ENCODE measurements around the gene ANTXR1. TPM values are rescaled to one million over a fixed set of nuclear protein-coding genes. Genes with fewer than 3 reads are reported as not detected.

ANTXR1 gene
- total RNA-seq, 1 experiment from 2014 or later, result 67.4 TPM

- DNase-seq, result no peak
- Histone ChIP-seq H3K27me3 (no peaks in the 10 kb centered on the region), H3K27ac (no peak overlapping the region), H3K4me3 (no peak overlapping the region), H3K36me3 (peaks cover 34% of the 10 kb centered on the region), H3K9me3 (replicated peaks) (no peaks in the 10 kb centered on the region), H3K4me1 (peaks cover 47% of the 10 kb centered on the region)
These were observed 167.2 kb downstream of the ANTXR1 start for GRCh38 chr2:69180227-69180626.

DNA sequence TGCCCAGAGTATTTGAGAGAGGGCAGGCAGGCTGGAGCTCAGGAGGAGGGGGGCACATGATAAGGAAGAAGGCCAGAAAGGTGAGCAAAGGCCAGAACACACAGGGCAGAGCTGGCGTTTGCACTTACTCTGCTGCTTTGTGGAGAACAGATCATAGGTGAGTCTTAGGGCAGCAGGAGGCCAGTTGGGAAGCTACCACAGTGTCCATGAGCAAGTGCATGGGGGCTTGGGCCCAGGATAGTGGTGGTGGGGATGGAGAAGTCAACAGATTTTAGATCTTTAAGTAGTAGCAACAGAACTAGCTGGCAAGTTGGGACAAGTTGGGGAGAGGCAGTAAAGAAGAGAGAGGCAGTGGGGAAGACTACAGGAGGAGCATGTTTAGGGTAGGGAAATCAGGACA, 168.0 kb downstream of the ANTXR1 start:
- H3K4me1 ChIP-seq, result peaks cover 39% of the 10 kb centered on the region
- no peaks in the 10 kb centered on the region for H3K9me3 ChIP-seq (replicated peaks)
- peaks cover 39% of the 10 kb centered on the region for H3K36me3 ChIP-seq
- H3K27ac ChIP-seq, result no peak overlapping the region
- H3K4me3 ChIP-seq, result no peak overlapping the region
- DNase-seq, result no peak
- H3K27me3 ChIP-seq, result no peaks in the 10 kb centered on the region

DNA sequence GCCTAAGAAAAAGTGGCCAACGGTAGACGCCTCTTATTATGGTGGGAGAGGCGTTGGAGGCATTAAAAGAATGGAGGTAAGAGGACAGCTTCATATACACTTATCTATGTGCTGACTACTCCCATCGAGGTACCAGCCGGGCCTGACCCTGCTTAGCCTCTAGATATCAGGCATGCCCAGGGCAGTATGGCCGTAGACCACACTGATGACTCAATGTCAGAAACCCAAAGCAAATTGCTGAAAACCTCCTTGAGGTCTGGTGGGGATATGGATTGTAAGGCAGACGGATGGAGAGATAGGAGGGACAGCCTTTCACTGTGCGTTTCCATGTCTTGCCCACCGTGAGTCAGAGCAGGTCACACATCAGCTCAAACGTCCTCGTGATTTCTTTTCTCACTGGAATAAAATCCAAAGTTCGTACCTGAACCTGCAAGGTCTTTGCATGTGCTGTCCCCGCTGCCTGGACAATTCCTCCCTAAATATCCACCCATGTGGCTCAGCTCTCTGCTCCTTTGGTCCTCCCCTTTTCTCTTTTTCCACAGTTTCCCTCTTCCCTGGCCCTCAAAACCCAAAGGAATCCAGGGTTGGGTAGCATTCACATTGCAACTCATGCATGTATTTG, 168.9 kb downstream of the ANTXR1 start:
- H3K4me1 ChIP-seq, result peaks cover 30% of the 10 kb centered on the region
- peaks cover 48% of the 10 kb centered on the region for H3K36me3 ChIP-seq
- H3K4me3 ChIP-seq, result no peak overlapping the region
- no peak overlapping the region for H3K27ac ChIP-seq
- H3K27me3 ChIP-seq, result no peaks in the 10 kb centered on the region
- H3K9me3 ChIP-seq (replicated peaks), result no peaks in the 10 kb centered on the region
- DNase-seq, result no peak

DNA sequence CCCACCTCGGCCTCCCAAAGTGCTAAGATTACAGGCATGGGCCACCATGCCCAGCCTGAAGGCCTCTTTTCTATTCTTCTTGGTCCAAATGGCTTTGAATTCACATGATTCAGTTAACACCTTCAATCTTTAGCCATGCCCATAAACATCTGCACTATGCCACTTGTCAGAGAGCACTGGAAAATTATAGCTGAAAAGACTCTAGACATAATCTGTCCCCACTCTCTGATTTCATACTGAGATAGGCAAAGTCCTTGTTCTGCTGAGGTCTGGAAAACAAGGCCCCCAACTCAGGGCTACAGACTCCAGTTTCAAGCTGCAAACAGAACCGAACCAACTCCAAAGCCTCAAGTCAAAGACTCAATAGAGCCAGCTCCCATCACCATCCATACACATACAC, 170.7 kb downstream of the ANTXR1 start:
- Histone ChIP-seq H3K4me1 (peaks cover 27% of the 10 kb centered on the region), H3K27ac (peak overlapping the region; percentile 52), H3K9me3 (replicated peaks) (no peaks in the 10 kb centered on the region), H3K36me3 (peaks cover 50% of the 10 kb centered on the region), H3K27me3 (no peaks in the 10 kb centered on the region), H3K4me3 (no peak overlapping the region)
- DNase-seq, result no peak

- H3K27ac ChIP-seq, result peak overlapping the region; percentile 52
- H3K36me3 ChIP-seq, result peaks cover 50% of the 10 kb centered on the region
These were observed 171.2 kb downstream of the ANTXR1 start for GRCh38 chr2:69184224-69184623.

DNA sequence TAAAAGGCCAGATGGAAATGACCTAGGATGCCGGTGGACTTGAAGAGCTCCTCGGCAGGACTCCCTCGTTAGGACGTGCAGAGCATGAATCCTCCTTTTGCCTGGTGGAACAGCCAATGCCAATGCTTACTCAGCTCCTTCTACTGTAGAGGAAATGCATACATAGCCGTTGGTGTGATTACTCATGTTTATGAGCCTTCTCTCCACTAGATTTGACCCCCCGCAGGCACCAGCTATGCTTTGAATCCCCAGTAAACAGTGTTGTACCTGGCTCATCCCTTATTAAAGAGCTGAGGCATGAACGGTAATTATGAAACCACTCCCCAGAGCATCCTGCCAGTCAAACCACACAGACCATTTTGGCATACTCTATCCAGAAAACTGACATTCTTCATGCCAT, 172.8 kb downstream of the ANTXR1 start:
- Histone ChIP-seq H3K4me3 (no peak overlapping the region), H3K36me3 (peaks cover 50% of the 10 kb centered on the region), H3K4me1 (peaks cover 45% of the 10 kb centered on the region), H3K9me3 (replicated peaks) (no peaks in the 10 kb centered on the region), H3K27me3 (no peaks in the 10 kb centered on the region), H3K27ac (no peak overlapping the region)
- DNase-seq, result no peak

More at GRCh38 chr2:69184224-69184623, 171.2 kb downstream of the ANTXR1 start:
- peak; percentile 55 to 64 for DNase-seq
- no peak overlapping the region for H3K4me3 ChIP-seq
- H3K27me3 ChIP-seq, result no peaks in the 10 kb centered on the region
- H3K4me1 ChIP-seq, result peaks cover 29% of the 10 kb centered on the region
- no peaks in the 10 kb centered on the region for H3K9me3 ChIP-seq (replicated peaks)

DNA sequence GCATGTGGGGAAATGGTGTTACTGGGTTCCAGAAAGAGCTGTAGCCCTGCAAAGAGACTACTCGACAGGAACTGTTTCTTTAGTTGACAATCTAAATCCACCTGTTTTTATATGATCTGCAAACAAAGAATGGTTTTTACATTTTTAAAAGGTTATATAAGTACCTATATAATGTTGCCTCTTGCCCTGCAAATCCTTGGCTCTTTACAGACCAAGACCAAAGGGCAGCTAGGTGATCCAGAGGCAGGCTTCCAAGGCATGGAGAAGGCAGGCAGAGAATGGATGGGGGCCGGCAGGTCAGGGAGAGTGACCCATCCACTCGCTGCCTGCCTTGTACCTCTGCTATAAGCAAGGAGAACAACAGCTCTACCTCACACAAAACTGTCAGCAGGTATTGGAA, 173.6 kb downstream of the ANTXR1 start:
- H3K27ac ChIP-seq, result no peak overlapping the region
- peaks cover 57% of the 10 kb centered on the region for H3K36me3 ChIP-seq
- H3K4me3 ChIP-seq, result no peak overlapping the region
- DNase-seq, result no peak
- peaks cover 53% of the 10 kb centered on the region for H3K4me1 ChIP-seq
- H3K27me3 ChIP-seq, result no peaks in the 10 kb centered on the region
- H3K9me3 ChIP-seq (replicated peaks), result no peaks in the 10 kb centered on the region

GRCh38 chr2:69188182-69188900, 175.4 kb downstream of the ANTXR1 start:
- Histone ChIP-seq H3K27me3 (no peaks in the 10 kb centered on the region), H3K36me3 (peaks cover 61% of the 10 kb centered on the region), H3K4me1 (peaks cover 63% of the 10 kb centered on the region), H3K9me3 (replicated peaks) (no peaks in the 10 kb centered on the region), H3K4me3 (no peak overlapping the region), H3K27ac (no peak overlapping the region)
- DNase-seq, result peak in 1 of 2 experiments; percentile 66

- Histone ChIP-seq H3K4me1 (peaks cover 54% of the 10 kb centered on the region), H3K27me3 (no peaks in the 10 kb centered on the region), H3K9me3 (replicated peaks) (no peaks in the 10 kb centered on the region), H3K4me3 (no peak overlapping the region), H3K27ac (peak overlapping the region; percentile 52), H3K36me3 (peaks cover 65% of the 10 kb centered on the region)
- DNase-seq, result peak; percentile 76 to 86
These were observed 177.9 kb downstream of the ANTXR1 start for GRCh38 chr2:69190743-69191404.

- peak in 1 of 2 experiments; percentile 52 for DNase-seq
- H3K4me3 ChIP-seq, result no peak overlapping the region
These were observed 178.7 kb downstream of the ANTXR1 start for GRCh38 chr2:69191634-69192033.

DNA sequence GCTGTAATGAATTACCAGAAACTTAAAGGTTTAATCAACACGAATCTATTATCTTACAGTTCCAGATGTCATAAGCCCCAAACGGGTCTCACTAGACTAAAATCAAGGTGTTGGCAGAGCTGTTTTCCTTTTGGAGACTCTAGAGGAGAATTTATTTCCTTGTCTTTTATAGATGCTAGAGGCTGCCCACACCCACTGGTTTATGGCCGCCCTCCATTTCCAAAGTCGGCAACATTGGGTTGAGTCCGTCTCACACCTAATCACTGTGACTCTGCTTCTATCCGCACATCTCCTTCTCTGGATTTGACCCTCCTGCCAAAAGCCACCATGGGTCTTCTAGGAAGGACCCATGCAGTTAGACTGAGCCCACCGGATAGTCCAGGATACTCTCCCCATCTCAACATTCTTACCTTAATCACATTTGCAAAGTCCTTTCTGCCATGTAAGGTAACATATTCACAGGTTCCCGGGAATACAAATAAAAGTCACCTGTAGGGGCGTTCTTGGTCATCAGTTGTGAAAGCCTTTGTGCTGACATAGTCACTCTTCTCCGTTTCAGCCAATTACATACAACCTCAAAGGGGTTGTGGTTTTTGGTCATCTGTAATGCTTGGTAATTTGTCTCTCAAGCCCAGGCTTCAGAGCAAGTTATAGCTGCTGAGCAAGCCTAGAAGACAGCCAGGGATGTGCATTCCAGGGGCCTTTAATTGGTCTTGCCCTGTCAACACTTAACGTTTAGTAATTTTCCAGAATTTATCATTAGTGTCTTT, 179.4 kb downstream of the ANTXR1 start:
- H3K4me1 ChIP-seq, result peaks cover 57% of the 10 kb centered on the region
- H3K4me3 ChIP-seq, result no peak overlapping the region
- no peaks in the 10 kb centered on the region for H3K27me3 ChIP-seq
- H3K36me3 ChIP-seq, result peaks cover 67% of the 10 kb centered on the region
- no peak for DNase-seq
- H3K9me3 ChIP-seq (replicated peaks), result no peaks in the 10 kb centered on the region
- H3K27ac ChIP-seq, result peak overlapping the region; percentile 52; the same call in 1 of the 2 replicates

More at GRCh38 chr2:69191634-69192033, 178.7 kb downstream of the ANTXR1 start:
- Histone ChIP-seq H3K27ac (peak overlapping the region; percentile 52), H3K4me1 (peaks cover 57% of the 10 kb centered on the region), H3K36me3 (peaks cover 65% of the 10 kb centered on the region), H3K27me3 (no peaks in the 10 kb centered on the region), H3K9me3 (replicated peaks) (no peaks in the 10 kb centered on the region)

DNA sequence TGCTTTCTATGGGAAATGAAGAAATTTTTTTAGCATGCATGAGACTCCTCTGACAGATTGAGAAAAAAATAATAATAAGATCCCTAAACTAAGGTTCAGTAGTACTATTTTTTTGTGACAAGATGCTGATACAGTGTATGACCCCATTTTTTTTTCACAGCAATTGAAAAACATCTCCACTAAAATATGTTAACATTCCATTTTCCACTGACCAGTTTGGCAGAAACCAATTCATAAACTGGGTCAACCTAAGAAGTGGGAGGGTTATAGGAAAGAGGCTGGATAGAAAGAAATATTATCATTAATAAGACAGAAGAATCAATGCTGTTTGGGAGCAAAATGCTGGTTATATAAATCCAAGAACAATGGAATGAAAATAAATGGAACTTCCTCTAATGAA, 182.7 kb downstream of the ANTXR1 start:
- Histone ChIP-seq H3K27ac (no peak overlapping the region), H3K36me3 (peaks cover 88% of the 10 kb centered on the region)

GRCh38 chr2:69196327-69197117, 183.5 kb downstream of the ANTXR1 start:
- Histone ChIP-seq H3K27ac (no peak overlapping the region), H3K4me1 (peaks cover 21% of the 10 kb centered on the region), H3K36me3 (peaks cover 87% of the 10 kb centered on the region), H3K27me3 (no peaks in the 10 kb centered on the region), H3K4me3 (no peak overlapping the region), H3K9me3 (replicated peaks) (no peaks in the 10 kb centered on the region)
- DNase-seq, result no peak

More for the DNA sequence above, 182.7 kb downstream of the ANTXR1 start:
- Histone ChIP-seq H3K4me3 (no peak overlapping the region), H3K27me3 (no peaks in the 10 kb centered on the region), H3K9me3 (replicated peaks) (no peaks in the 10 kb centered on the region), H3K4me1 (peaks cover 29% of the 10 kb centered on the region)
- no peak for DNase-seq

- Histone ChIP-seq H3K36me3 (peaks cover 60% of the 10 kb centered on the region), H3K4me1 (peaks cover 33% of the 10 kb centered on the region), H3K27me3 (no peaks in the 10 kb centered on the region), H3K27ac (no peak overlapping the region), H3K4me3 (no peak overlapping the region), H3K9me3 (replicated peaks) (no peaks in the 10 kb centered on the region)
- DNase-seq, result no peak
These were observed 187.1 kb downstream of the ANTXR1 start for GRCh38 chr2:69200107-69200520.
